OCI-LY3 (cell line): ENCODE data around the gene PHF21B.
"Not testable (repeated sequence)": the region's sequence is repeated elsewhere in the genome, so short reads cannot be mapped to it uniquely, and the experiment has no call there.

Experiments
- H2AFZ ChIP-seq: fragments of 200-600, 300-600 bp; shearing (Covaris generic); 2 replicates; pipeline ENCODE4 v1.6.0; 2014; ENCODE audit warnings: antibody characterized with exemption, low read depth, low read length
- H3K27ac ChIP-seq: fragments of 200-600, 300-600 bp; sonication (generic); 2 replicates; pipeline ENCODE4 v1.5.1; 2014; ENCODE audit warnings: mild to moderate bottlenecking, low read length, moderate library complexity, mixed read lengths
- H3K27me3 ChIP-seq: fragments of 200-600, 300-600 bp; sonication (generic); 2 replicates; pipeline ENCODE4 v1.6.1; 2014; ENCODE audit warnings: low read depth, low read length, mixed read lengths
- H3K36me3 ChIP-seq: fragments of 200-600, 300-600 bp; sonication (generic); replicated peaks from 2 replicates; pipeline ENCODE3; 2014; ENCODE audit warnings: low read depth, low read length, mixed read lengths
- H3K4me1 ChIP-seq: fragments of 300-600, 200-600 bp; sonication (generic); 2 replicates; pipeline ENCODE4 v1.6.1; 2014; ENCODE audit warnings: low read length, mixed read lengths
- H3K4me2 ChIP-seq: fragments of 200-600, 300-600 bp; sonication (generic); 2 replicates; pipeline ENCODE4 v1.6.1; 2014; ENCODE audit warnings: low read length, mixed read lengths
- H3K4me3 ChIP-seq: fragments of 300-600, 200-600 bp; sonication (generic); 2 replicates; pipeline ENCODE4 v1.5.1; 2014; ENCODE audit warnings: antibody characterized with exemption, mild to moderate bottlenecking, low read length, moderate library complexity
- H3K79me2 ChIP-seq: fragments of 300-600, 200-600 bp; shearing (Covaris generic); 2 replicates; pipeline ENCODE4 v1.6.1; 2014; ENCODE audit warnings: mild to moderate bottlenecking, low read length, mixed read lengths
- H3K9ac ChIP-seq: fragments of 300-600, 200-600 bp; shearing (Covaris generic); 2 replicates; pipeline ENCODE4 v1.6.0; 2014; ENCODE audit warnings: mild to moderate bottlenecking, low read length, moderate library complexity
- H3K9me3 ChIP-seq: fragments of 200-600, 300-600 bp; shearing (Covaris generic); 2 replicates; pipeline ENCODE4 v1.6.1; 2014; ENCODE audit warnings: low read length, mixed read lengths; ENCODE audit not compliant: insufficient read depth
- H4K20me1 ChIP-seq: fragments of 200-600, 300-600 bp; sonication (generic); 2 replicates; pipeline ENCODE4 v1.6.1; 2016; ENCODE audit warnings: low read length, mixed read lengths; ENCODE audit not compliant: insufficient read depth
- EZH2phosphoT487 ChIP-seq: fragments of 200-600 bp; shearing (Covaris generic); IDR thresholded peaks from 2 replicates; pipeline ENCODE4 v1.6.1; 2018; ENCODE audit warnings: antibody characterized with exemption, mixed run types, low read depth
- TF ChIP-seq, protein P1 (sequence below): fragments of 200-600, 300-600 bp; sonication (generic); IDR thresholded peaks from 2 replicates; pipeline ENCODE4 v1.5.1; 2014; ENCODE audit warnings: antibody characterized with exemption, low read length, low read depth

Gene PHF21B

DNA sequence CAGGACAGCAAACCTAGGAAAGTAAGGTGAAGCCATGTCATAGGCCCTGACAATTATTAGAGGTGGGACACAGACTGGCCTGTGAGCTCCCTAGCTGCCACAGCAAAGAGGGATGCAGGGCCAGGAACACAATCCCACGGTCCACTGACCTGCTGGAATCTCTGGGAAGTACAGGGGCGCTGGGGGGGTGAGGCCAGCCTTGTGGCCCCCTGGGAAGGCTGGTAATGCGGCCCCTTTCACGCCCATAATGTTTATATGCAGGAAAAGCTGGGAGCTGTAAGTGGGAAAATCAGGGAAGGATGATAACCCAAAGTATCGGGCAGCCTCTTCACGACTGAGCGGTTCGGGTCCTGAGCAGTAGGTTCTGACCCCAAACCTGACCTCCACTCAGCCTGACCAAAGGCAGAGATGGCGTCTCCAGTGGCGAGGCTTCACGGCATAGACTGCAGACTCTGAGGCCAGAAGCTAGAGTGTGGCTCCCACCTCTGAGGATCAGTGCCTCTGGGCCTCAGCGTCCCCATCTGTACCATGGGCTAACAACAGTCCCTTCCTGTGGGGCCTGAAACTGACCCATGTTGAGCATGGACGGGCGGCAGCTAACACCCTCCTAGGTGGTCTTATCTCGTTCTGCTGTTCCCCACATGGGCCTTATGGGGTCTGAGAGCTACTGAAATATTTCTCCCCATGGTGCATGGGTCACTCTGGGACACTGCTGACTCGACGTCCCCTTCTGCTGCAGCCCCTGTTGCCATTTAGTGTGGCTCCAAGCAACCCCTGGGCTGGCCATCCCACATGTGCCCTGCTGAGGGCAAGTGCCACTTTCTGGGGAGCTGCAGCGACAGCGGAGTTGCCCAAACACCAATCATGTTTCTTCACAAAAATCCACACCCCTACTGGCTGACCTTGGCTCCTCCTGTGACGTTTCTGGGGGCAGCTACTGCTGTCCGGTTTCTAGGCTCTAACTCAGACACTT is 101.8 kb downstream of the PHF21B start:
- H3K27ac ChIP-seq = no peak overlapping the region
- H4K20me1 ChIP-seq = no peaks in the 10 kb centered on the region; the same call in 1 of the 2 replicates
- no peaks in the 10 kb centered on the region; the same call in 1 of the 2 replicates for H3K27me3 ChIP-seq
- no peak overlapping the region for H3K4me3 ChIP-seq
- TF ChIP-seq EZH2phosphoT487 = no peak
- TF ChIP-seq, protein P1, sequence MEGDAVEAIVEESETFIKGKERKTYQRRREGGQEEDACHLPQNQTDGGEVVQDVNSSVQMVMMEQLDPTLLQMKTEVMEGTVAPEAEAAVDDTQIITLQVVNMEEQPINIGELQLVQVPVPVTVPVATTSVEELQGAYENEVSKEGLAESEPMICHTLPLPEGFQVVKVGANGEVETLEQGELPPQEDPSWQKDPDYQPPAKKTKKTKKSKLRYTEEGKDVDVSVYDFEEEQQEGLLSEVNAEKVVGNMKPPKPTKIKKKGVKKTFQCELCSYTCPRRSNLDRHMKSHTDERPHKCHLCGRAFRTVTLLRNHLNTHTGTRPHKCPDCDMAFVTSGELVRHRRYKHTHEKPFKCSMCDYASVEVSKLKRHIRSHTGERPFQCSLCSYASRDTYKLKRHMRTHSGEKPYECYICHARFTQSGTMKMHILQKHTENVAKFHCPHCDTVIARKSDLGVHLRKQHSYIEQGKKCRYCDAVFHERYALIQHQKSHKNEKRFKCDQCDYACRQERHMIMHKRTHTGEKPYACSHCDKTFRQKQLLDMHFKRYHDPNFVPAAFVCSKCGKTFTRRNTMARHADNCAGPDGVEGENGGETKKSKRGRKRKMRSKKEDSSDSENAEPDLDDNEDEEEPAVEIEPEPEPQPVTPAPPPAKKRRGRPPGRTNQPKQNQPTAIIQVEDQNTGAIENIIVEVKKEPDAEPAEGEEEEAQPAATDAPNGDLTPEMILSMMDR = no peak
- peaks cover 3% of the 10 kb centered on the region for H3K36me3 ChIP-seq
- H3K4me1 ChIP-seq = no peaks in the 10 kb centered on the region
- H3K9ac ChIP-seq = no peak overlapping the region
- H3K4me2 ChIP-seq = no peak overlapping the region
- H3K79me2 ChIP-seq = no peaks in the 10 kb centered on the region
- H2AFZ ChIP-seq = no peak overlapping the region
- no peaks in the 10 kb centered on the region for H3K9me3 ChIP-seq

DNA sequence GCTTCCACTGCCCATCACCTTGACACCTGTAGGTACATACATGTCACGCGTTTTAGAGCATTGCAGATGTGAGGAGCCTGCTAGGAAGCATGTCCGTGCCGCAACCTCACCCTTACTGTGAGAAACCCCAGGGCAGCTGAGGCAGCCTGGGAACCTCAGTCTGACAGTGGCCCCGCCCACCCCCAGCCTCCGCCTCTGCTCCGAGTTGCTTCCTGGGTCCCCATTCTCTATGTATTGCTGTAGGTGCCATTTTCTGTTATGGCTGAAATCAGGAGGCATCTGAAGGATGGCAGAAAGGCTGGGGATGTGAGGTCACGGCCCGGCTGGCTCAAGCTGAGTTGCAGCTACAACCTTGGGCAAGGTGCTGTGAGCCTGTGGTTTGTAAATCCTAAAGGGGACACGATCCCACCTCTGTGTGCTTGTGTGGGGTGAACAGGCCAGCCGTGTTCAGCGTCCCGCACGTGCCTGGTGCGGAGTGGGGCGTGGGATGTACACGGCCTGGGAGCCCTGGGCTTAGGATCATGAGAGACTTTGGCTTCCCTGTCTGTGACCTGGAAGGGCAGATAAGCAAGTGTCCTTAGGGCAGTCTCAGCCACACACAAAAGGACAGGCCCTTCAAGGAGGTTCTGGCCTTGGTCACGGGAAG is 102.7 kb downstream of the PHF21B start:
- H3K27ac ChIP-seq = no peak overlapping the region
- no peak overlapping the region for H2AFZ ChIP-seq
- H3K36me3 ChIP-seq = peaks cover under 1% of the 10 kb centered on the region
- no peak overlapping the region for H3K9ac ChIP-seq
- no peaks in the 10 kb centered on the region for H3K4me1 ChIP-seq
- H3K4me3 ChIP-seq = no peak overlapping the region
- H3K27me3 ChIP-seq = no peaks in the 10 kb centered on the region; the same call in 1 of the 2 replicates
- TF ChIP-seq, protein P1 = no peak
- TF ChIP-seq EZH2phosphoT487 = no peak
- no peaks in the 10 kb centered on the region for H3K79me2 ChIP-seq
- no peak overlapping the region for H3K4me2 ChIP-seq
- H4K20me1 ChIP-seq = no peaks in the 10 kb centered on the region; the same call in 1 of the 2 replicates
- no peaks in the 10 kb centered on the region for H3K9me3 ChIP-seq

DNA sequence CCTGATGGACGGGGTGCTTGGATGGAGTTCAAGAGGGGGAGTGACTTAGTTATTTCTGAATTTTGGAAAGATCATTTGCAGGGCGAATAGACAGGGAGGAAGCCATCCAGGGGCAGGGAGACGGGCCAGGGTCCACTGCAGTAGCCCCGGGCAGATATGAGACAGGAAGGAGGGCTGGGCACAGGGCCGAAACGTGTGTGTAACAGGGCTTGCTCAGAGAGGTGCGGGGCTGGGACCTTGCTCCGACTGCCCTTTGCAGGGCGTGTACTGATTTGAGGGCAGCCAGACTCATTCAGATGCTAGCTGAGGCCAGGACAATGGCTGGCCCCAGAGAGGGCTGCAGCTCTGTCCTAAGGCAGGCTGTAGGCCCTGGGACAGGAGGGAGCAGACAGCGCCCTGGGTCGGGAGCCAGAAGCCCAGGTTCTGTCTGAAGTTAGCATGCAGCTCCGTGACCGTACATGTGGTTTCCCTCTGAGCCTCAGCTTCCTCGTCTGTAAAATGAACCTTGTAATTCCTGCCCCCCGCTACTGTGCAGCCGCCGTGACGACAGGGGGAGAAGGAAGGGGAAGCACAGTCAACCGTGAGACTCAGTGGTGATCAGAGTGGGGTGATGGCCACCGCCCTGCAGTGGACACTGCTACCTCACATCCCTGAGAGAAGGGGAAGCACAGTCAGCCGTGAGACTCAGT is 103.4 kb downstream of the PHF21B start:
- H4K20me1 ChIP-seq = no peaks in the 10 kb centered on the region; the same call in 1 of the 2 replicates
- no peaks in the 10 kb centered on the region; the same call in 1 of the 2 replicates for H3K27me3 ChIP-seq
- no peak for TF ChIP-seq EZH2phosphoT487
- TF ChIP-seq, protein P1 = no peak
- no peak overlapping the region for H3K9ac ChIP-seq
- no peaks in the 10 kb centered on the region for H3K79me2 ChIP-seq
- H3K4me3 ChIP-seq = no peak overlapping the region
- peaks cover 7% of the 10 kb centered on the region; the same call in 1 of the 2 replicates for H3K9me3 ChIP-seq
- no peaks in the 10 kb centered on the region for H3K4me1 ChIP-seq
- no peak overlapping the region for H2AFZ ChIP-seq
- H3K27ac ChIP-seq = no peak overlapping the region
- H3K4me2 ChIP-seq = no peak overlapping the region
- peaks cover 8% of the 10 kb centered on the region for H3K36me3 ChIP-seq

DNA sequence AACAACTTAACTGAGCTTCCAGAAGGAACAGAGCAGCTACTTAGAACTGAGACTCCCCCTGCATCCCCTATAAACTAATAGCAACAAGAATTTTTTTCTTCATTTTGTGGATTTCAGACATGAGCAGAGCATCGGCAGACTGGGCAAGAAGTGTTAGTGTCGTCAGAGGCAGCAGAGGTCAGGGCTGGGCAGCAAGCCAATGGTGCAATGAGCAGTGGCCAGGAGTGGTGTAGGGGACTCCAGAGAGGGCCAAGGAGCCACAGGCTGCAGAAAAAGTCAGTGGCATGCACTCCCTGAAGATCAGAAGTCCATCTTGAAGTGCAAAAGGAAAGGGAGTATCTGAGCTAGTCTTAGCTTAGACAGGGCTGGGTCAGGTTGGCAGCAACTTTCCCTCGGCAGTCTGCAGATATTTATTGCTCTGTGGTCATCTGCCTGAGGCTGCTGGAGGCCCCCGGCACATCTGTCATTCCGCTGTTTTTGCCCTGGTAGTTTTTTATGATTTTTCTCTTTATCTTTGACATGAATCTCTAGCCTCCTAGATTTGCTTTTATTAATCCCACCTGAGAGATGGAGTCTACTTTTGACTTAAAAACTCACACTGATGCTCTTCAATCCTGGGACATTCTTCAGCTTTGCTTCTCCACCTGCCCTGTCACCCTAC is 105.2 kb downstream of the PHF21B start:
- not testable (repeated sequence) for H3K79me2 ChIP-seq, H3K4me2 ChIP-seq, H3K4me1 ChIP-seq, H3K9ac ChIP-seq, H4K20me1 ChIP-seq, H3K4me3 ChIP-seq, H2AFZ ChIP-seq, H3K27ac ChIP-seq, H3K27me3 ChIP-seq
- Histone ChIP-seq H3K36me3 (peaks cover 17% of the 10 kb centered on the region), H3K9me3 (peaks cover 16% of the 10 kb centered on the region; the same call in 1 of the 2 replicates)

DNA sequence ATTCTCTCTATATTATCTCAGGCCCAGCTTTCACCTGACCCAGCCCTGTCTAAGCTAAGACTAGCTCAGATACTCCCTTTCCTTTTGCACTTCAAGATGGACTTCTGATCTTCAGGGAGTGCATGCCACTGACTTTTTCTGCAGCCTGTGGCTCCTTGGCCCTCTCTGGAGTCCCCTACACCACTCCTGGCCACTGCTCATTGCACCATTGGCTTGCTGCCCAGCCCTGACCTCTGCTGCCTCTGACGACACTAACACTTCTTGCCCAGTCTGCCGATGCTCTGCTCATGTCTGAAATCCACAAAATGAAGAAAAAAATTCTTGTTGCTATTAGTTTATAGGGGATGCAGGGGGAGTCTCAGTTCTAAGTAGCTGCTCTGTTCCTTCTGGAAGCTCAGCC is 106.6 kb downstream of the PHF21B start:
- H3K4me1 ChIP-seq, H3K9ac ChIP-seq, H3K27me3 ChIP-seq, H3K4me2 ChIP-seq, H3K27ac ChIP-seq, H2AFZ ChIP-seq, H3K79me2 ChIP-seq, H3K4me3 ChIP-seq, H4K20me1 ChIP-seq: not testable (repeated sequence)
- Histone ChIP-seq H3K9me3 (peaks cover 16% of the 10 kb centered on the region; the same call in 1 of the 2 replicates), H3K36me3 (peaks cover 18% of the 10 kb centered on the region)
